HCT116 (cell line): ENCODE data around the gene PANK1. TPM values are rescaled to one million over a fixed set of nuclear protein-coding genes. Genes with fewer than 3 reads are reported as not detected.

Experiments
- ATAC-seq: fragments of 200-7000 bp; cut with Tn5 transposase; 2 replicates; pipeline ENCODE4 v1.9.1; 2020; ENCODE audit warnings: mild to moderate bottlenecking, moderate library complexity
- BruUV-seq: library from RNA; stranded (reverse); fragments of 400-500 nt; replicated peaks from 2 replicates; lab custom pipeline; 2021; lab: Mats Ljungman, UMichigan
- CTCF ChIA-PET: fragments of 300-600 bp; sonication (Branson Sonifier 250); formaldehyde crosslinking; loops from one replicate; lab custom pipeline; 2021; ENCODE audit warnings: antibody characterized with exemption; lab: Charles Lee
- POLR2A ChIA-PET: fragments of 300-600, 350-600 bp; sonication (Branson Sonifier 250); formaldehyde crosslinking; loops from one replicate; lab custom pipeline; 2021; ENCODE audit warnings: antibody characterized with exemption; lab: Charles Lee
- RAD21 ChIA-PET, 2 experiments: fragments of 300-600 bp; sonication (Branson Sonifier 250); formaldehyde crosslinking; loops; one replicate each; lab custom pipeline; 2023; ENCODE audit warnings: low total read pairs in 2 of 2; ENCODE audit not compliant: uncharacterized antibody in 2 of 2, unreplicated experiment in 2 of 2, low non-redundant PET in 1 of 2; lab: Charles Lee
- DNase-seq: peaks from one replicate; pipeline ENCODE4 v3.0.0-alpha.2; 2010; ENCODE audit warnings: low read depth, low spot score
- H2AFZ ChIP-seq: fragments of 200-600 bp; shearing (Covaris generic), sonication (generic); 2 replicates; pipeline ENCODE4 v1.6.1; 2017; ENCODE audit warnings: low read depth, mixed run types, mixed read lengths, antibody characterized with exemption, low read length; ENCODE audit not compliant: poor library complexity, severe bottlenecking
- H3K27ac ChIP-seq: 2 replicates; pipeline ENCODE4 v1.5.1; 2012; ENCODE audit warnings: low read depth, low read length
- H3K27me3 ChIP-seq: fragments of 200-600 bp; sonication (generic); 2 replicates; pipeline ENCODE4 v1.6.1; 2016; ENCODE audit warnings: mixed run types, low read length, mixed read lengths; ENCODE audit not compliant: insufficient read depth
- H3K36me3 ChIP-seq, 2 experiments: fragments of 200-500 bp in 1 of 2; fragments of 200-600 bp in 1 of 2; sonication (Bioruptor generic) in 1 of 2; sonication (generic) in 1 of 2; 2 replicates each; pipeline versions ENCODE4 v1.5.1 to v1.6.1; 2014 to 2016; ENCODE audit warnings: low read length in 2 of 2, inconsistent platforms in 1 of 2, mixed read lengths in 1 of 2, mixed run types in 1 of 2; ENCODE audit not compliant: insufficient read depth in 2 of 2, control insufficient read depth in 1 of 2
- H3K4me1 ChIP-seq, 2 experiments: fragments of 200-600 bp in 1 of 2; sonication (generic) in 1 of 2; 2 replicates each; pipeline versions ENCODE4 v1.5.1 to v1.6.1; 2012 to 2017; ENCODE audit warnings: low read length in 2 of 2, inconsistent platforms in 1 of 2, mild to moderate bottlenecking in 1 of 2, mixed read lengths in 1 of 2, mixed run types in 1 of 2, moderate library complexity in 1 of 2; ENCODE audit not compliant: insufficient read depth in 2 of 2, control insufficient read depth in 1 of 2
- H3K4me2 ChIP-seq: fragments of 200-600 bp; sonication (generic); 2 replicates; pipeline ENCODE4 v1.6.1; 2017; ENCODE audit warnings: mixed run types, low read length, mixed read lengths
- H3K4me3 ChIP-seq, 2 experiments: fragments of 200-600 bp in 1 of 2; sonication (generic) in 1 of 2; replicated peaks in 1 of 2; 2 replicates each; pipeline ENCODE4 v1.5.1; 2011 to 2016; ENCODE audit warnings: low read length in 2 of 2, control low read depth in 1 of 2, low read depth in 1 of 2, mild to moderate bottlenecking in 1 of 2, mixed read lengths in 1 of 2, mixed run types in 1 of 2
- H3K79me2 ChIP-seq: fragments of 200-600 bp; sonication (generic); 2 replicates; pipeline ENCODE4 v1.6.1; 2017; ENCODE audit warnings: mild to moderate bottlenecking, mixed run types, low read length, moderate library complexity, mixed read lengths; ENCODE audit not compliant: insufficient read depth
- H3K9ac ChIP-seq: fragments of 200-600 bp; sonication (generic); 2 replicates; pipeline ENCODE4 v1.6.1; 2016; ENCODE audit warnings: low read length, mixed read lengths
- H3K9me2 ChIP-seq: fragments of 200-600 bp; sonication (generic), shearing (Covaris generic); 2 replicates; pipeline ENCODE4 v1.6.1; 2017; ENCODE audit warnings: mixed run types, mild to moderate bottlenecking, moderate library complexity; ENCODE audit not compliant: insufficient read depth
- H3K9me3 ChIP-seq, 2 experiments: fragments of 200-500 bp in 1 of 2; fragments of 200-600 bp in 1 of 2; sonication (Bioruptor generic) in 1 of 2; sonication (generic) in 1 of 2; 2 replicates each; pipeline ENCODE4 v1.6.1; 2014 to 2017; ENCODE audit warnings: low read length in 2 of 2, mixed read lengths in 2 of 2, inconsistent platforms in 1 of 2, low read depth in 1 of 2, mild to moderate bottlenecking in 1 of 2, mixed run types in 1 of 2, moderate library complexity in 1 of 2; ENCODE audit not compliant: control insufficient read depth in 1 of 2, insufficient read depth in 1 of 2
- H4K20me1 ChIP-seq: fragments of 200-600 bp; sonication (generic), shearing (Covaris generic); 2 replicates; pipeline ENCODE4 v1.6.1; 2017; ENCODE audit warnings: mixed run types, mild to moderate bottlenecking, moderate library complexity; ENCODE audit not compliant: insufficient read depth
- ATF3 ChIP-seq: IDR thresholded peaks from 2 replicates; pipeline ENCODE4 v1.6.1; 2012
- FOSL1 ChIP-seq: IDR thresholded peaks from 2 replicates; pipeline ENCODE4 v1.6.1; 2012; ENCODE audit warnings: low read depth
- JUND ChIP-seq: IDR thresholded peaks from 2 replicates; pipeline ENCODE4 v1.6.1; 2012
- POLR2A ChIP-seq: IDR thresholded peaks from 2 replicates; pipeline ENCODE4 v1.7.0; 2011; ENCODE audit warnings: borderline replicate concordance; ENCODE audit not compliant: insufficient read depth, insufficient read length; ENCODE audit errors: extremely low read depth
- POLR2AphosphoS5 ChIP-seq: IDR thresholded peaks from 2 replicates; pipeline ENCODE4 v1.6.1; 2011; ENCODE audit warnings: mild to moderate bottlenecking, low read depth, low read length, moderate library complexity
- RAD21 ChIP-seq: IDR thresholded peaks from 2 replicates; pipeline ENCODE4 v1.6.1; 2012; ENCODE audit warnings: low read depth, mild to moderate bottlenecking
- SIN3A ChIP-seq: IDR thresholded peaks from 2 replicates; pipeline ENCODE4 v1.6.1; 2012; ENCODE audit warnings: low read depth
- SP1 ChIP-seq: IDR thresholded peaks from 2 replicates; pipeline ENCODE4 v1.6.1; 2012; ENCODE audit warnings: low read depth
- ZFX ChIP-seq: fragments of 450-650 bp; IDR thresholded peaks from 2 replicates; pipeline ENCODE4 v1.6.1; 2017
- intact Hi-C: fragments of 100-400 bp; cut with micrococcal nuclease; formaldehyde crosslinking; loops from 2 replicates; pipeline ENCODE4 v1.10.0; 2022
- total RNA-seq: library from RNA; stranded (reverse); gene quantifications from one replicate; pipeline ENCODE4 v1.2.1, GENCODE V29; 2021; ENCODE audit not compliant: unreplicated experiment
- TF ChIP-seq, protein P1 (sequence below): IDR thresholded peaks from 2 replicates; pipeline ENCODE4 v1.6.1; 2011; ENCODE audit warnings: mild to moderate bottlenecking, low read length, moderate library complexity; ENCODE audit not compliant: insufficient replicate concordance; ENCODE audit errors: extremely low read depth
- TF ChIP-seq, protein P2 (sequence below): IDR thresholded peaks from 2 replicates; pipeline ENCODE4 v1.6.1; 2012
- TF ChIP-seq, protein P3 (sequence below), 3 experiments: fragments of 200-600 bp in 1 of 3; sonication (generic) in 1 of 3; IDR thresholded peaks in 2 of 3; conservative IDR thresholded peaks in 1 of 3; 2 replicates each; pipeline ENCODE4 v1.5.1; 2012 to 2017; ENCODE audit warnings: low read depth in 2 of 3, low read length in 2 of 3, antibody characterized with exemption in 1 of 3, borderline replicate concordance in 1 of 3, control low read depth in 1 of 3, mild to moderate bottlenecking in 1 of 3, mixed read lengths in 1 of 3, mixed run types in 1 of 3, moderate library complexity in 1 of 3; ENCODE audit not compliant: insufficient read depth in 1 of 3

PANK1 gene
- total RNA-seq, 1 experiment from 2014 or later: 6.4 TPM

DNA sequence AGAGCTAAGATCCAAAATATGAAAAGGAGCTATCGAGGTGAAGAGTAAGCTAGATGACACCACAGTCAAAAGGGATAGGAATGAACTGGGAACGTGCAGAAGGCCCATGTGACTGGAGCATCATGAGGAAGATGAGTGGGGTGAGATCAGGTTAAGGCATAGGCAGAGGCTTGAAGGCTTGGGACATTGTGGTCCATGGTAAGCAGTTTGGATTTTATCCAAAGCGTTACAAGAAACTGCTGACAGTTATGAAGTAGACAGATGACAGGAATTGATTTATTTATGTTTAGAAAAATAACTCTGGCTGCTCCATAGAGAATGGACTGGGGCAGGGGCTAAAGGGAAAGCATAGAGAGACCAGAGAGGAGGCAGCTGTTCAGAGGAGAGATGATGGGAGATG lies 18.1 kb upstream of the PANK1 start:
- intact Hi-C loops: no loop called here
- Histone ChIP-seq H3K27me3 (no peaks in the 10 kb centered on the region), H4K20me1 (no peaks in the 10 kb centered on the region), H3K4me1 (no peaks in the 10 kb centered on the region), H2AFZ (no peak overlapping the region), H3K9ac (no peak overlapping the region), H3K4me2 (no peak overlapping the region), H3K79me2 (no peaks in the 10 kb centered on the region), H3K36me3 (no peaks in the 10 kb centered on the region), H3K9me2 (no peaks in the 10 kb centered on the region), H3K27ac (no peak overlapping the region), H3K9me3 (no peaks in the 10 kb centered on the region), H3K4me3 (no peak overlapping the region)
- POLR2A ChIA-PET: no interaction called here
- RAD21 ChIA-PET: no interaction called here
- CTCF ChIA-PET: no interaction called here
- BruUV-seq: no TSS peak
- ATAC-seq (no peak), DNase-seq (no peak)
- TF ChIP-seq RAD21 (no peak), SIN3A (no peak), SP1 (no peak), POLR2AphosphoS5 (no peak), ATF3 (no peak), JUND (no peak), FOSL1 (no peak)
- TF ChIP-seq, protein P1, sequence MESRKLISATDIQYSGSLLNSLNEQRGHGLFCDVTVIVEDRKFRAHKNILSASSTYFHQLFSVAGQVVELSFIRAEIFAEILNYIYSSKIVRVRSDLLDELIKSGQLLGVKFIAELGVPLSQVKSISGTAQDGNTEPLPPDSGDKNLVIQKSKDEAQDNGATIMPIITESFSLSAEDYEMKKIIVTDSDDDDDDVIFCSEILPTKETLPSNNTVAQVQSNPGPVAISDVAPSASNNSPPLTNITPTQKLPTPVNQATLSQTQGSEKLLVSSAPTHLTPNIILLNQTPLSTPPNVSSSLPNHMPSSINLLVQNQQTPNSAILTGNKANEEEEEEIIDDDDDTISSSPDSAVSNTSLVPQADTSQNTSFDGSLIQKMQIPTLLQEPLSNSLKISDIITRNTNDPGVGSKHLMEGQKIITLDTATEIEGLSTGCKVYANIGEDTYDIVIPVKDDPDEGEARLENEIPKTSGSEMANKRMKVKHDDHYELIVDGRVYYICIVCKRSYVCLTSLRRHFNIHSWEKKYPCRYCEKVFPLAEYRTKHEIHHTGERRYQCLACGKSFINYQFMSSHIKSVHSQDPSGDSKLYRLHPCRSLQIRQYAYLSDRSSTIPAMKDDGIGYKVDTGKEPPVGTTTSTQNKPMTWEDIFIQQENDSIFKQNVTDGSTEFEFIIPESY: no peak

DNA sequence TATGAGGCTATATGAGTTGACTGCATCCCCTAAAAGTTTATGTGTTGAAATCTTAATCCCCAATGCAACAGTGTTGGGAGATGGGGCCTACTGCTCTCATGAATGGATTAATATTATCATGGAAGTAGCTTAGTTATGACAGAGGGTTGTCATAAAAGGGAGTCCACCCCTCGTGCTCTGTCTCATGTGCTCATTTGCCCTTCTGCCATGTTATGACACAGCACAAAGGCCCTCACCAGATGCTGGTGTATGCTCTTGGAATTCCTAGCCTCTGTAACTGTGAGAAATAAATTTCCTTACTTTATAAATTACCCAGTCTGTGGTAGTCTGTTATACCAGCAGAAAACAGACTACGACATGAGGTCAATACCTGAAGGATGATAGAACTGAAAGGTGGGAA lies 17.6 kb upstream of the PANK1 start:
- H3K9ac ChIP-seq: no peak overlapping the region
- no TSS peak for BruUV-seq
- no peak overlapping the region for H3K4me3 ChIP-seq
- no peaks in the 10 kb centered on the region for H4K20me1 ChIP-seq
- H3K36me3 ChIP-seq: no peaks in the 10 kb centered on the region
- no peaks in the 10 kb centered on the region for H3K4me1 ChIP-seq
- POLR2A ChIA-PET: no interaction called here
- CTCF ChIA-PET: no interaction called here
- no peaks in the 10 kb centered on the region for H3K27me3 ChIP-seq
- H2AFZ ChIP-seq: no peak overlapping the region
- no peak for ATAC-seq
- RAD21 ChIA-PET: no interaction called here
- no peaks in the 10 kb centered on the region for H3K79me2 ChIP-seq
- H3K27ac ChIP-seq: no peak overlapping the region
- no peak for DNase-seq
- H3K9me3 ChIP-seq: no peaks in the 10 kb centered on the region
- no peak overlapping the region for H3K4me2 ChIP-seq
- intact Hi-C loops: no loop called here
- no peaks in the 10 kb centered on the region for H3K9me2 ChIP-seq
- TF ChIP-seq, protein P1: no peak
- TF ChIP-seq SIN3A (no peak), POLR2A (no peak), POLR2AphosphoS5 (no peak), ATF3 (no peak), SP1 (no peak), ZFX (no peak), JUND (no peak)
- TF ChIP-seq, protein P2, sequence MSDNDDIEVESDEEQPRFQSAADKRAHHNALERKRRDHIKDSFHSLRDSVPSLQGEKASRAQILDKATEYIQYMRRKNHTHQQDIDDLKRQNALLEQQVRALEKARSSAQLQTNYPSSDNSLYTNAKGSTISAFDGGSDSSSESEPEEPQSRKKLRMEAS: no peak
- TF ChIP-seq, protein P3, sequence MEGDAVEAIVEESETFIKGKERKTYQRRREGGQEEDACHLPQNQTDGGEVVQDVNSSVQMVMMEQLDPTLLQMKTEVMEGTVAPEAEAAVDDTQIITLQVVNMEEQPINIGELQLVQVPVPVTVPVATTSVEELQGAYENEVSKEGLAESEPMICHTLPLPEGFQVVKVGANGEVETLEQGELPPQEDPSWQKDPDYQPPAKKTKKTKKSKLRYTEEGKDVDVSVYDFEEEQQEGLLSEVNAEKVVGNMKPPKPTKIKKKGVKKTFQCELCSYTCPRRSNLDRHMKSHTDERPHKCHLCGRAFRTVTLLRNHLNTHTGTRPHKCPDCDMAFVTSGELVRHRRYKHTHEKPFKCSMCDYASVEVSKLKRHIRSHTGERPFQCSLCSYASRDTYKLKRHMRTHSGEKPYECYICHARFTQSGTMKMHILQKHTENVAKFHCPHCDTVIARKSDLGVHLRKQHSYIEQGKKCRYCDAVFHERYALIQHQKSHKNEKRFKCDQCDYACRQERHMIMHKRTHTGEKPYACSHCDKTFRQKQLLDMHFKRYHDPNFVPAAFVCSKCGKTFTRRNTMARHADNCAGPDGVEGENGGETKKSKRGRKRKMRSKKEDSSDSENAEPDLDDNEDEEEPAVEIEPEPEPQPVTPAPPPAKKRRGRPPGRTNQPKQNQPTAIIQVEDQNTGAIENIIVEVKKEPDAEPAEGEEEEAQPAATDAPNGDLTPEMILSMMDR (IDR thresholded peaks at IDR 0.05 in 2 of 3, conservative IDR thresholded peaks at IDR 0.05 in 1 of 3; ENCODE audit: borderline replicate concordance in 1 of 3, insufficient read depth in 1 of 3, low read depth in 2 of 3, low read length in 2 of 3): no peak
